ENCODE results near the gene NEK10. TPM values are rescaled to one million over a fixed set of nuclear protein-coding genes. Genes with fewer than 3 reads are reported as not detected.

Gene NEK10
- total RNA-seq, 1 donor from 2014 or later: 3.3 TPM

- Mint-ChIP-seq H3K4me1 (ENCODE audit: low read depth) (peaks cover 6% of the 10 kb centered on the region), H3K4me3 (ENCODE audit: low read depth) (no peak overlapping the region), H3K27me3 (no peaks in the 10 kb centered on the region), H3K9me3 (ENCODE audit: low read depth) (no peaks in the 10 kb centered on the region), H3K27ac (no peak overlapping the region), H3K36me3 (ENCODE audit: insufficient read depth) (no peaks in the 10 kb centered on the region)
- TF ChIP-seq, protein P1, sequence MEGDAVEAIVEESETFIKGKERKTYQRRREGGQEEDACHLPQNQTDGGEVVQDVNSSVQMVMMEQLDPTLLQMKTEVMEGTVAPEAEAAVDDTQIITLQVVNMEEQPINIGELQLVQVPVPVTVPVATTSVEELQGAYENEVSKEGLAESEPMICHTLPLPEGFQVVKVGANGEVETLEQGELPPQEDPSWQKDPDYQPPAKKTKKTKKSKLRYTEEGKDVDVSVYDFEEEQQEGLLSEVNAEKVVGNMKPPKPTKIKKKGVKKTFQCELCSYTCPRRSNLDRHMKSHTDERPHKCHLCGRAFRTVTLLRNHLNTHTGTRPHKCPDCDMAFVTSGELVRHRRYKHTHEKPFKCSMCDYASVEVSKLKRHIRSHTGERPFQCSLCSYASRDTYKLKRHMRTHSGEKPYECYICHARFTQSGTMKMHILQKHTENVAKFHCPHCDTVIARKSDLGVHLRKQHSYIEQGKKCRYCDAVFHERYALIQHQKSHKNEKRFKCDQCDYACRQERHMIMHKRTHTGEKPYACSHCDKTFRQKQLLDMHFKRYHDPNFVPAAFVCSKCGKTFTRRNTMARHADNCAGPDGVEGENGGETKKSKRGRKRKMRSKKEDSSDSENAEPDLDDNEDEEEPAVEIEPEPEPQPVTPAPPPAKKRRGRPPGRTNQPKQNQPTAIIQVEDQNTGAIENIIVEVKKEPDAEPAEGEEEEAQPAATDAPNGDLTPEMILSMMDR (IDR thresholded peaks at IDR 0.05; ENCODE audit: unreplicated experiment): no peak
- no peak for DNase-seq (ENCODE audit: low spot score, unreplicated experiment)
These were observed 19.4 kb downstream of the NEK10 start for GRCh38 chr3:27349832-27350231.

DNA sequence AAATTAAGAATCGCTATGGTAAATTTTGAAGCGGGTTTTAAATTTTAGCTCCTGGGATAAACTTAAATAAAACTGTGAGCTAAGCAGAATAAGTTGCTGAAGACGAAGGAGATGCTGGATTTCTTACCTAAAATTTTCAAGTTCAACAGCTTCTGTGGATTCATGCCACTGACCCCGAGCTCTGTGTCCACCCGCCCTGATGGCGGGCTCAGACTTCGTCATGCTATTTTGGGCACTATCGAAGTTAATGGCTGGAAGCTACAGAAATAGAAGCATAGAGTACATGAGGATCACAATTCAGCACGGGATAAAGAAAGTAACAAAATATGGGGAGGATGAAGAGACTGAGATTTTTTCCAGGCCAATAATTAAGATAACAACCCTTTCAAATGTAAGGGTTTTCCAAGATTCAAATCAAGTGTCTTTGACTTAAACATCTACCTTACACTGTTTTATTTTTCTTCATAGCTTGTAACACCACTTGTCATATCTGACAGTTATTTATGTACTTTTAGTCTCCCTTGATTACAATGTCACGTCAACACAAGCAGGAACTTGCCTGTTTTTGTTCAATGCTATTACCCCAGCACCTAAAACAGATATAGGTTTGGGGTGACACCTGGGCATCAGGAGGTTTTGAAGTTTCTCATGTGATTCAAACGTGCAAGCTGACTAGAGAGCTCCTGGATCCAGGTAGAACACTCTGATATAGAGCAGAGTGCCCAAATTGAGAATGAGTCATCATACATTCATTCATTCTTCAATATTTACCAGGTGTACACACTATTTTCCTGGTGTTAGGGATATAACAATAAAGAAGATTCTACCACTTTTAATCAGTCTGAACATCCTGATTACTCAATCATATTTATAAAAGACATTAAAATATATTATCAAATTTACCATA lies 23.0 kb downstream of the NEK10 start:
- Mint-ChIP-seq H3K4me3 (ENCODE audit: low read depth) (no peak overlapping the region), H3K27me3 (no peaks in the 10 kb centered on the region), H3K4me1 (ENCODE audit: low read depth) (no peaks in the 10 kb centered on the region), H3K36me3 (ENCODE audit: insufficient read depth) (no peaks in the 10 kb centered on the region), H3K27ac (no peak overlapping the region), H3K9me3 (ENCODE audit: low read depth) (no peaks in the 10 kb centered on the region)
- TF ChIP-seq, protein P1 (IDR thresholded peaks at IDR 0.05; ENCODE audit: unreplicated experiment): no peak
- no peak for DNase-seq (ENCODE audit: low spot score, unreplicated experiment)

DNA sequence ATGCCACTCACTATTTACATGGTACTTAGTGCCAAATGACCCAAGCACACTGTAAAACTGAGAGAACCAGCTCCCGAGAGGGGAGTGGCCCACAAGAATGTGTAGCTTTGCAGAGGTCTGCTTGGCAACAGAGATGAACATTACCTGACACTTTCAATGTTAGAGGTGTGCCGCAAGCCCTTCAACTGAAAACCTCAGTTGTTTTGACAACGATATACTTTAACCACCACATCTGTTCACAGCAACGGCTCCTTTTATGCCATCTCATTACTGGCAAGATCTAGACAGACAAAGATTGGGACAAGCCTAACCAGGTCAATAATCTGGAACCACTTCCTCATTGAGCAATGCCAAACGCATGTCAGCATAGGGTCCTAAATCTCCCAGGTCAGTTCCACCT lies 23.7 kb downstream of the NEK10 start:
- Mint-ChIP-seq H3K36me3 (ENCODE audit: insufficient read depth) (no peaks in the 10 kb centered on the region), H3K4me1 (ENCODE audit: low read depth) (no peaks in the 10 kb centered on the region), H3K9me3 (ENCODE audit: low read depth) (no peaks in the 10 kb centered on the region), H3K4me3 (ENCODE audit: low read depth) (no peak overlapping the region), H3K27me3 (no peaks in the 10 kb centered on the region), H3K27ac (no peak overlapping the region)
- DNase-seq (ENCODE audit: low spot score, unreplicated experiment): no peak
- TF ChIP-seq, protein P1 (IDR thresholded peaks at IDR 0.05; ENCODE audit: unreplicated experiment): no peak

GRCh38 chr3:27345045-27345444 lies 24.1 kb downstream of the NEK10 start:
- no peaks in the 10 kb centered on the region for H3K36me3 Mint-ChIP-seq (ENCODE audit: insufficient read depth)
- no peaks in the 10 kb centered on the region for H3K4me1 Mint-ChIP-seq (ENCODE audit: low read depth)
- no peak for DNase-seq (ENCODE audit: low spot score, unreplicated experiment)
- H3K9me3 Mint-ChIP-seq (ENCODE audit: low read depth): no peaks in the 10 kb centered on the region
- H3K4me3 Mint-ChIP-seq (ENCODE audit: low read depth): no peak overlapping the region
- H3K27me3 Mint-ChIP-seq: no peaks in the 10 kb centered on the region
- H3K27ac Mint-ChIP-seq: no peak overlapping the region
- TF ChIP-seq, protein P1 (IDR thresholded peaks at IDR 0.05; ENCODE audit: unreplicated experiment): no peak

- no peak overlapping the region for H3K4me3 Mint-ChIP-seq (ENCODE audit: low read depth)
- H3K36me3 Mint-ChIP-seq (ENCODE audit: insufficient read depth): no peaks in the 10 kb centered on the region
- no peaks in the 10 kb centered on the region for H3K27me3 Mint-ChIP-seq
- TF ChIP-seq, protein P1 (IDR thresholded peaks at IDR 0.05; ENCODE audit: unreplicated experiment): no peak
- no peaks in the 10 kb centered on the region for H3K4me1 Mint-ChIP-seq (ENCODE audit: low read depth)
- DNase-seq (ENCODE audit: low spot score, unreplicated experiment): no peak
- no peaks in the 10 kb centered on the region for H3K9me3 Mint-ChIP-seq (ENCODE audit: low read depth)
- no peak overlapping the region for H3K27ac Mint-ChIP-seq
These were observed 25.0 kb downstream of the NEK10 start for GRCh38 chr3:27344192-27344591.

Measured in progenitor cell of endocrine pancreas (in vitro differentiated cells).